Neural cell (in vitro differentiated cells): ENCODE data around the gene KCNK13.

Experiments used
- MXI1 ChIP-seq: fragments of 450-650 bp; conservative IDR thresholded peaks from 2 replicates; pipeline ENCODE4 v1.6.1; 2014; ENCODE audit warnings: antibody characterized with exemption, mild to moderate bottlenecking; ENCODE audit not compliant: poor library complexity, severe bottlenecking
- POLR2AphosphoS5 ChIP-seq: IDR thresholded peaks from 2 replicates; pipeline ENCODE4 v1.6.1; 2012
- TAF1 ChIP-seq: IDR thresholded peaks from 2 replicates; pipeline ENCODE4 v1.6.1; 2012; ENCODE audit warnings: low read depth
- TF ChIP-seq, protein P1 (sequence below): fragments of 450-650 bp; IDR thresholded peaks from 2 replicates; pipeline ENCODE4 v1.5.1; 2014; ENCODE audit warnings: antibody characterized with exemption, mild to moderate bottlenecking, moderate library complexity; ENCODE audit not compliant: poor library complexity, severe bottlenecking

GRCh38 chr14:90095096-90095495, 33.3 kb downstream of the KCNK13 start:
- no peak for TF ChIP-seq TAF1
- no peak for TF ChIP-seq POLR2AphosphoS5
- TF ChIP-seq, protein P1, sequence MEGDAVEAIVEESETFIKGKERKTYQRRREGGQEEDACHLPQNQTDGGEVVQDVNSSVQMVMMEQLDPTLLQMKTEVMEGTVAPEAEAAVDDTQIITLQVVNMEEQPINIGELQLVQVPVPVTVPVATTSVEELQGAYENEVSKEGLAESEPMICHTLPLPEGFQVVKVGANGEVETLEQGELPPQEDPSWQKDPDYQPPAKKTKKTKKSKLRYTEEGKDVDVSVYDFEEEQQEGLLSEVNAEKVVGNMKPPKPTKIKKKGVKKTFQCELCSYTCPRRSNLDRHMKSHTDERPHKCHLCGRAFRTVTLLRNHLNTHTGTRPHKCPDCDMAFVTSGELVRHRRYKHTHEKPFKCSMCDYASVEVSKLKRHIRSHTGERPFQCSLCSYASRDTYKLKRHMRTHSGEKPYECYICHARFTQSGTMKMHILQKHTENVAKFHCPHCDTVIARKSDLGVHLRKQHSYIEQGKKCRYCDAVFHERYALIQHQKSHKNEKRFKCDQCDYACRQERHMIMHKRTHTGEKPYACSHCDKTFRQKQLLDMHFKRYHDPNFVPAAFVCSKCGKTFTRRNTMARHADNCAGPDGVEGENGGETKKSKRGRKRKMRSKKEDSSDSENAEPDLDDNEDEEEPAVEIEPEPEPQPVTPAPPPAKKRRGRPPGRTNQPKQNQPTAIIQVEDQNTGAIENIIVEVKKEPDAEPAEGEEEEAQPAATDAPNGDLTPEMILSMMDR, result no peak
- TF ChIP-seq MXI1, result no peak
